Psoas muscle (tissue), 8 donors: ENCODE data around the gene IL11RA. TPM values are rescaled to one million over a fixed set of nuclear protein-coding genes. Genes with fewer than 3 reads are reported as not detected.
A peak's percentile ranks its signal among the peaks of the same experiment; 100 is the strongest.
"Not testable (repeated sequence)": the region's sequence is repeated elsewhere in the genome, so short reads cannot be mapped to it uniquely, and the experiment has no call there.

Source experiments
- ATAC-seq, 4 donors: fragments of 200-7000 bp; cut with Tn5 transposase; one replicate each; pipeline ENCODE4 v1.9.1; 2020; ENCODE audit warnings: moderate library complexity in 3 of 4, mild to moderate bottlenecking in 2 of 4
- DNase-seq, 2 donors: peaks; one replicate each; pipeline ENCODE4 v3.0.0-alpha.2; 2020
- H3K27ac ChIP-seq: fragments of 200-600 bp; one replicate; pipeline ENCODE4 v1.8.0; 2022
- H3K27me3 ChIP-seq, 3 donors: fragments of 200-600 bp in 1 of 3; one replicate each; pipeline versions ENCODE4 v1.6.1 to v1.8.0; 2013 to 2022; ENCODE audit warnings: low read length in 2 of 3, mild to moderate bottlenecking in 2 of 3, moderate library complexity in 1 of 3; ENCODE audit not compliant: insufficient read depth in 3 of 3
- H3K36me3 ChIP-seq, 2 donors: fragments of 200-600 bp in 1 of 2; one replicate each; pipeline versions ENCODE4 v1.6.1 to v1.8.0; 2013 to 2022; ENCODE audit warnings: low read depth in 1 of 2, mild to moderate bottlenecking in 1 of 2, moderate library complexity in 1 of 2; ENCODE audit not compliant: insufficient read depth in 1 of 2
- H3K4me1 ChIP-seq: fragments of 200-600 bp; one replicate; pipeline ENCODE4 v1.8.0; 2022
- H3K4me3 ChIP-seq: fragments of 200-600 bp; one replicate; pipeline ENCODE4 v1.8.0; 2022; ENCODE audit warnings: mild to moderate bottlenecking
- H3K9me3 ChIP-seq: fragments of 200-600 bp; one replicate; pipeline ENCODE4 v1.8.0; 2022
- WGBS, 3 donors: extraction: QIAGEN DNeasy Blood & Tissue Kit; methylation state at CpG; one replicate each; pipeline versions ENCODE4 v1.1.6 to v1.1.7; 2013; 5-methylcytosine and 5-hydroxymethylcytosine counted together
- intact Hi-C, 2 donors: fragments of 100-400 bp; cut with DNase I; formaldehyde crosslinking; loops; one replicate each; pipeline versions ENCODE4 v1.11.0 to v1.14.2; 2022
- polyA plus RNA-seq, 3 donors: library from polyadenylated mRNA; stranded (reverse); fragments of 200-250 nt; gene quantifications; one replicate each; pipeline ENCODE4 v1.2.3, GENCODE V29; 2013
- total RNA-seq, 4 donors: library from RNA; stranded (reverse); fragmentation: NEBNext Ultra II Directional in 2 of 4; extraction: Animal tissue kit (Norgen Biotek cat#: 25700) in 2 of 4; gene quantifications; one replicate each; pipeline versions ENCODE4 v1.2.1 to v1.2.4, GENCODE V29; 2021 to 2023
- TF ChIP-seq, protein P1 (sequence below): fragments of 200-600 bp; IDR thresholded peaks from one replicate; pipeline ENCODE4 v1.8.0; 2022; ENCODE audit warnings: antibody characterized with exemption
- donor health status: healthy with polysubstance abuse.
- donor health status: DM: no; HTN: no; CAD: no; lungs with moderate emphysema.
- donor health status: Bipolar disorder and iron deficiency.
- donor health status: healthy.
- donor health status: DM: yes; HTN: yes; CAD: no.
- donor health status: DM: no; HTN: no; CAD: no.
- donor health status: DM: no; HTN: no; CAD: no.
- donor health status: DM: yes; HTN: yes; CAD: no.

Gene IL11RA
- total and polyA plus RNA-seq, 7 donors, result 7.7 to 20.1 (median 12.3) TPM

DNA sequence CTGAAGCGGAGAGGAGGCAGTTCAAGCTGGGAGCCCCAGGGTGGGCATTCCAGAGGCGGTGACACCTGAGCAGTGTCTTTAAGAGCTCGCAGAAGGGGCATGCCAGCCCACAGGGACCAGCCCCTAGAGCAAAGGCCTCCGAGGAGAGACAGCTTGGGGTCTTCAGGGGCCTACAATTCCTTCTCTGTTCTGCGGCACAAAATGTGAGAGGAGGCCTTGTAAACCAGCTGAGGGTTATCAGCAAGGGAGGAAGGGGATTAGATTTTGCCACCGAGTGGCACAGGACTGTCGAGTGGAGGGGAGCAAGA lies 13.9 kb upstream of the IL11RA start:
- H3K27ac ChIP-seq, result peak overlapping the region; percentile 91
- no peaks in the 10 kb centered on the region for H3K27me3 ChIP-seq
- peak overlapping the region; percentile 94 for H3K4me3 ChIP-seq
- H3K4me1 ChIP-seq, result peaks cover 26% of the 10 kb centered on the region
- TF ChIP-seq, protein P1, sequence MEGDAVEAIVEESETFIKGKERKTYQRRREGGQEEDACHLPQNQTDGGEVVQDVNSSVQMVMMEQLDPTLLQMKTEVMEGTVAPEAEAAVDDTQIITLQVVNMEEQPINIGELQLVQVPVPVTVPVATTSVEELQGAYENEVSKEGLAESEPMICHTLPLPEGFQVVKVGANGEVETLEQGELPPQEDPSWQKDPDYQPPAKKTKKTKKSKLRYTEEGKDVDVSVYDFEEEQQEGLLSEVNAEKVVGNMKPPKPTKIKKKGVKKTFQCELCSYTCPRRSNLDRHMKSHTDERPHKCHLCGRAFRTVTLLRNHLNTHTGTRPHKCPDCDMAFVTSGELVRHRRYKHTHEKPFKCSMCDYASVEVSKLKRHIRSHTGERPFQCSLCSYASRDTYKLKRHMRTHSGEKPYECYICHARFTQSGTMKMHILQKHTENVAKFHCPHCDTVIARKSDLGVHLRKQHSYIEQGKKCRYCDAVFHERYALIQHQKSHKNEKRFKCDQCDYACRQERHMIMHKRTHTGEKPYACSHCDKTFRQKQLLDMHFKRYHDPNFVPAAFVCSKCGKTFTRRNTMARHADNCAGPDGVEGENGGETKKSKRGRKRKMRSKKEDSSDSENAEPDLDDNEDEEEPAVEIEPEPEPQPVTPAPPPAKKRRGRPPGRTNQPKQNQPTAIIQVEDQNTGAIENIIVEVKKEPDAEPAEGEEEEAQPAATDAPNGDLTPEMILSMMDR, result no peak
- H3K36me3 ChIP-seq, result peaks cover 0 to 12% of the 10 kb centered on the region in 2 donors
- 14 to 28% (median 22%) methylated on average over 7 of the region's 7 CpGs for WGBS, 3 donors
- DNase-seq (no peak), ATAC-seq (no peak)
- intact Hi-C loops, result no loop called here
- H3K9me3 ChIP-seq, result no peaks in the 10 kb centered on the region

DNA sequence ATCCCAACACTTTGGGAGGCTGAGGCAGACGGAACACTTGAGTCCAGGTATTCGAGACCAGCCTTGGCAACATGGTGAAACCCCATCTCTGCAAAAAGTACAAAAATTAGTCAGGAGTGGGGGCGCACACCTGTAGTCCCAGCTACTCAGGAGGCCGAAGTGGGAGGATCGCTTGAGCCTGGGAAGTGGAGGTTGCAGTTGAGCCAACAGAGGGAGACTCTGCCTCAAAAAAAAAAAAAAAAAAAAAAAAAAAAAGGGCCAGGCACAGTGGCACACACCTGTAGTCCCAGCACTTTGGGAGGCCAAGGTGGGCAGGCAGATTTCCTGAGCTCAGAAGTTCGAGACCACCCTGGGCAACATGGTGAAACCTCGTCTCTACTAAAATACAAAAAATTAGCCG lies 12.7 kb upstream of the IL11RA start:
- peaks cover 22% of the 10 kb centered on the region for H3K4me1 ChIP-seq
- peaks cover 0 to 12% of the 10 kb centered on the region in 2 donors for H3K36me3 ChIP-seq
- H3K27ac ChIP-seq, H3K27me3 ChIP-seq, H3K4me3 ChIP-seq, H3K9me3 ChIP-seq, intact Hi-C loops, ATAC-seq: not testable (repeated sequence)
- DNase-seq, result peak in 1 of 2 donors; percentile 2
- WGBS, 3 donors, result 85 to 91% (median 90%) methylated on average over 8 of the region's 8 CpGs

DNA sequence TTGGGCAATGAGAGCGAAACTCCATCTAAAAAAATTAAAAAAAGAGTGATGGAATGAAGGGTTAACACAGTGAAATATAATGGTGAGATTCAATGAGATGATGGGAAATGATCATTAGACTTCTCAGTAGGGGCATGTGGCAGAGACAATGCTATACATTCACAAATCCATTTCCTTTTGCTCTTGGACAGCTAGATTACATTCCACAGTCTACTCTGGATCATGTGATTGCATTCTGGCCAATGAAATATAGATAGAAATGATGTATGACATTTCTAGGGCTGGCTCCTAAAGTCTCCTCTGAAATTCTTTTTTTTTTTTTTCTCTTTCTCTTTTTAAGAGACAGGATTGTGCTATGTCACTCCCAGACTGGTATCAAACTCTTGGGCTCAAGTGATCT lies 9.3 kb upstream of the IL11RA start:
- Histone ChIP-seq H3K27ac (no peak overlapping the region), H3K27me3 (no peaks in the 10 kb centered on the region), H3K4me1 (peaks cover 11% of the 10 kb centered on the region), H3K4me3 (no peak overlapping the region), H3K9me3 (no peaks in the 10 kb centered on the region), H3K36me3 (no peaks in the 10 kb centered on the region)
- no peak for DNase-seq
- intact Hi-C loops, result no loop called here
- WGBS, 3 donors, result 92 to 100% (median 100%) methylated on average over 1 of the region's 1 CpG
- ATAC-seq, result no peak
- TF ChIP-seq, protein P1, result no peak

DNA sequence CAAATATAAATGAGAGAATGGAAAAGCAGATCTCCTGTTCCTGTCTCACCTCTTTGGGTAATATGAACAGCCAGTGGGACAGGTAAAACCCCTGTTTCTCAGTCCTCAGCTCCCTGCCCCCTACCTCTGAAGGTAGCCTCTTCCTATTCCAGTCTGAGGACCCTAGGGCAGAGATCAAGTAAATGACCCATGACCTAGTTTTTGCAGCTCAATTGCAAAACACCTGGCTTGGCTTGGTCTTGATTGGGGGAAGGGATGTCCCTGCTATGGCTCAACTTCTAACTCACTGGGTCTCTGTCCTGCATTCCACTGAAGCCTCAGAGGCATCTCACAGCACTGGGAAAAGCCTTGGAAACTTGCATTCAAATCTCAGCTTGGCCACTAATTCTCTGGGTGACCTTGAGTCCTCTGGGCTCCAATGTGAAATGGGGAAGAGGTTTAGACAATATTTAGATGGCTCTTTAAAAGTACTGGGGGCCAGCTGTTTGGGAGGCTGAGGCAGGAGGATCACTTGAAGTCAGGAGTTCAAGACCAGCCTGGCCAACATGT lies 7.1 kb upstream of the IL11RA start:
- ATAC-seq (no peak), DNase-seq (no peak)
- Histone ChIP-seq H3K27ac (no peak overlapping the region), H3K27me3 (no peaks in the 10 kb centered on the region), H3K36me3 (peaks cover 0 to 20% of the 10 kb centered on the region in 2 donors), H3K4me1 (peaks cover 14% of the 10 kb centered on the region), H3K4me3 (no peak overlapping the region), H3K9me3 (no peaks in the 10 kb centered on the region)
- intact Hi-C loops, result loop anchor here in 1 of 2 donors (5.0 kb wide), 1 partner anchor 57 kb away; no protein-coding TSS in a partner anchor
- TF ChIP-seq, protein P1, result no peak

DNA sequence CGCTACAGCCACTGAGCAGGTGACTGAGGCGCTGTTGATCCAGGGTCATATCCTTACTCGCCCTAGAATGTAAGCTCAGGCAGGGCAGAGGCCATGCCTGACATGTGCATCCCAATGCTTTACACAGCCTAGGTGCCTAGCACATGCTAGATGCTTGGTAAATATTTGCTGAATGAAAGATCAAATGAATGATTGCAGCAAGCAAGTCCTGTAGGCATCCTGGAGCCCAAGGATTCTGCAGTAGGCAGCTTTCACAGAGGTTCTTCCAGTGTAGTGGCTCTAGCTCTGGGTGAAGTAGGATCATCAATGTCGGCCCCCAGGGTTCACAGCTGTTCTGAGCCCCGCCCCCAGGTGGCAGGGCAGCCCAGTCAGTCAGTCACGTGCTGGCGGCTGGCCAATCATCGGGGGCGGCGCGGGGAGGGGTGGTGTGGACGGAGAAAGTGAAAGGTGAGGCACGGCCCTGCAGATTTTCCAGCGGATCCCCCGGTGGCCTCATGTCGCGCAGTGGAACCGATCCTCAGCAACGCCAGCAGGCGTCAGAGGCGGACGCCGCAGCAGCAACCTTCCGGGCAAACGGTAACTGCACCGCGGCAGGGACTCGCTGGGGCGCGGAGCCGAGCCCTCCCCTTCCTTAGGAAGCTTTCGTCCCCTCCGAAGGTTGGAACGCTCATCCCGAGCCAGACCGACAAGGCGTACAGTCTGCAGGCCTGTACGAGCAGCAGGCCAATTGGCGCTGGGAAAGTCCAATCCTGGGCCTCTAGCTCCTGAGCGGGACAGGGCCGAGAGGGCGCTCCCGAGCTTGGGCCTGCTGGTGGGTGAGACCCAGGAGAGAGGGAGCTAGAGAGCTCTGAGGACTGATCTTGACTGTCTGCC lies 5.5 kb upstream of the IL11RA start, which contains the start of gene GALT:
Gene GALT, plus strand, starts transcription at position 465 of the 873 bp plus-strand sequence. Its CDS starts 30 bp downstream, at position 495.
- peaks cover 0 to 34% of the 10 kb centered on the region in 2 donors for H3K36me3 ChIP-seq
- peak within 1 kb of the TSS; percentile 81 for H3K27ac ChIP-seq
- 4 to 6% (median 5%) methylated on average over 37 to 43 of the region's 43 CpGs for WGBS, 3 donors
- peaks cover 21% of the 10 kb centered on the region for H3K4me1 ChIP-seq
- TF ChIP-seq, protein P1, result peak; percentile 28
- peak within 1 kb of the TSS; percentile 74 for H3K4me3 ChIP-seq
- ATAC-seq, result peak; percentile 88 to 92 (median 90)
- H3K27me3 ChIP-seq, result no peaks in the 10 kb centered on the region
- intact Hi-C loops, result loop anchor here in 1 of 2 donors (5.0 kb wide), 1 partner anchor 56 kb away; no protein-coding TSS in a partner anchor
- DNase-seq, result peak; percentile 97
- no peaks in the 10 kb centered on the region for H3K9me3 ChIP-seq
